ENCODE data around the gene FXYD3.
"Not testable (repeated sequence)": the region's sequence is repeated elsewhere in the genome, so short reads cannot be mapped to it uniquely, and the experiment has no call there.

Gene FXYD3

DNA sequence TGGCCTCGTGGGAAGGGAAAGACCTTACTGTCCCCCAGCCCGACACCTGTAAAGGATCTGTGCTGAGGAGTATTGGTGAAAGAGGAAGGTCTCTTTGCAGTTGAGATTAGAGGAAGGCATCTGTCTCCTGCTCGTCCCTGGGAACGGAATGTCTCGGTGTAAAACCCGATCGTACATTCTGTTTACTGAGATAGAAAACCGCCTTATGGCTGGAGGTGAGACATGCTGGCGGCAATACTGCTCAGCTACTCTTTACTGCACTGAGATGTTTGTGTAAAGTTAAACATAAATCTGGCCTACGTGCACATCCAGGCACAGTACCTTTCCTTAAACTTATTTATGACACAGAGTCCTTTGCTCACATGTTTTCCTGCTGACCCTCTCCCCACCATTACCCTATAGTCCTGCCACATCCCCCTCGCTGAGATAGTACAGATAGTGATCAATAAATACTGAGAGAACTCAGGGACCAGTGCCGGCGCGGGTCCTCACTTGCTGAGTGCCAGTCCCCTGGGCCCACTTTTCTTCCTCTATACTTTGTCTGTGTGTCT, 14.2 kb downstream of the FXYD3 start:
- not testable (repeated sequence) for H3K4me1 ChIP-seq (ENCODE audit: control insufficient read depth, insufficient read depth, low read length); H3K9me3 ChIP-seq (replicated peaks; ENCODE audit: low read length); H3K4me2 ChIP-seq (ENCODE audit: low read length); H3K36me3 ChIP-seq (ENCODE audit: insufficient read depth, low read length); H3K9ac ChIP-seq (ENCODE audit: low read depth, low read length); H3K4me3 ChIP-seq (ENCODE audit: low read length)
- peaks cover 70% of the 10 kb centered on the region for H3K27me3 ChIP-seq (ENCODE audit: control insufficient read depth, insufficient read depth, low read length)

DNA sequence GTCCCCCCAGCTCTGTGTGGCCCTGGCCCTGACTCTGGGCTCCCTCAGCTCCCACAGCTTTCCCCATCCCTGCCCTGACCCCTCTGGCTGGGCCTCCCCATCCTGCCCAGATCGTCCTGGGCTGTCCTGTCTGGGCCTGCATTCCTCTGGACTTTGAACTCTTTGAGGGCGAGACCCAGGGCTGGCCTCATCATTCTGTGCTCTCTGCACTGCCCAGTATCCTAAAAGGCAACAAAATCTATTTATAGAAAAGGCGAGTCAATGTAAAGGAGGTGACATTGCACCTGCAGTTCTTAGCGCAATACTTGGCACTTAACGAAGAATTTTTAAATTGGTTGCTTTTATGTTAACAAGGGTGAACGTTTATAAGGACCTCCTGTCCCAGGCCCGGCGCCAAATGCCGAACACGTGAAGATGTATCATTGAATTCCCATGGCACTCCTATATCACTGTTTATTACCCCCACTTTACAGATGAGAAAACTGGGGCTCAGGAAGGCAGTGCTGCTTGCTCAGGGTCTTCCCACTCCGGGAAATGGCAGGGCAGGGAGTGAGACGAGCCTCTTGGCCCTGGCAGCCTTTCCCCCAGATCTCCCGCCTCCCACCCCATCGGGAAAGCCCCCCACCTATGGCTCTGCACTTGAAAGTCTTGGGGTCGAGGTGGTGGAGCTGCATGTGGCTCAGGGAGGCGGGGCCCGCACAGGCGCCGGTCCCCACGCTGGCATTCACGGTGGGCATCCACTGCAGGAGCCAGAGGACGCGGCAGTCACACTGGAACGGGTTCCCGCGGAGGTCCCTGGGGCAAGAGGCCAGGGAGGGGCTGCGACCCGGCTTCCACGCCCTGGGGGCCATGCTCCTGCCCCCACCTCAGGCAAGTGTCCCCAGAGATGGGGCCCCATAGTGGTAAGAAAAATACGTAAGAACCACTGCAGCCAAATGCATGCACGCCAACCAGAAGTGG, 15.4 kb downstream of the FXYD3 start:
- Histone ChIP-seq H3K4me3 (ENCODE audit: low read length) (no peak overlapping the region), H3K36me3 (ENCODE audit: insufficient read depth, low read length) (no peaks in the 10 kb centered on the region), H3K9ac (ENCODE audit: low read depth, low read length) (no peak overlapping the region), H3K4me2 (ENCODE audit: low read length) (no peak overlapping the region), H3K4me1 (ENCODE audit: control insufficient read depth, insufficient read depth, low read length) (no peaks in the 10 kb centered on the region), H3K9me3 (replicated peaks; ENCODE audit: low read length) (no peaks in the 10 kb centered on the region), H3K27me3 (ENCODE audit: control insufficient read depth, insufficient read depth, low read length) (peaks cover 64% of the 10 kb centered on the region)

GRCh38 chr19:35132254-35132653, 16.6 kb downstream of the FXYD3 start:
- H3K4me1 ChIP-seq (ENCODE audit: control insufficient read depth, insufficient read depth, low read length): no peaks in the 10 kb centered on the region
- no peaks in the 10 kb centered on the region for H3K9me3 ChIP-seq (replicated peaks; ENCODE audit: low read length)
- H3K9ac ChIP-seq (ENCODE audit: low read depth, low read length): no peak overlapping the region
- H3K36me3 ChIP-seq (ENCODE audit: insufficient read depth, low read length): no peaks in the 10 kb centered on the region
- H3K4me2 ChIP-seq (ENCODE audit: low read length): no peak overlapping the region
- peaks cover 63% of the 10 kb centered on the region for H3K27me3 ChIP-seq (ENCODE audit: control insufficient read depth, insufficient read depth, low read length)
- H3K4me3 ChIP-seq (ENCODE audit: low read length): no peak overlapping the region

- Histone ChIP-seq H3K27me3 (ENCODE audit: control insufficient read depth, insufficient read depth, low read length) (peaks cover 62% of the 10 kb centered on the region), H3K4me1 (ENCODE audit: control insufficient read depth, insufficient read depth, low read length) (peaks cover 2% of the 10 kb centered on the region), H3K9ac (ENCODE audit: low read depth, low read length) (no peak overlapping the region), H3K4me3 (ENCODE audit: low read length) (no peak overlapping the region), H3K9me3 (replicated peaks; ENCODE audit: low read length) (no peaks in the 10 kb centered on the region), H3K36me3 (ENCODE audit: insufficient read depth, low read length) (no peaks in the 10 kb centered on the region), H3K4me2 (ENCODE audit: low read length) (no peak overlapping the region)
These were observed 18.2 kb downstream of the FXYD3 start for GRCh38 chr19:35133826-35134225.

DNA sequence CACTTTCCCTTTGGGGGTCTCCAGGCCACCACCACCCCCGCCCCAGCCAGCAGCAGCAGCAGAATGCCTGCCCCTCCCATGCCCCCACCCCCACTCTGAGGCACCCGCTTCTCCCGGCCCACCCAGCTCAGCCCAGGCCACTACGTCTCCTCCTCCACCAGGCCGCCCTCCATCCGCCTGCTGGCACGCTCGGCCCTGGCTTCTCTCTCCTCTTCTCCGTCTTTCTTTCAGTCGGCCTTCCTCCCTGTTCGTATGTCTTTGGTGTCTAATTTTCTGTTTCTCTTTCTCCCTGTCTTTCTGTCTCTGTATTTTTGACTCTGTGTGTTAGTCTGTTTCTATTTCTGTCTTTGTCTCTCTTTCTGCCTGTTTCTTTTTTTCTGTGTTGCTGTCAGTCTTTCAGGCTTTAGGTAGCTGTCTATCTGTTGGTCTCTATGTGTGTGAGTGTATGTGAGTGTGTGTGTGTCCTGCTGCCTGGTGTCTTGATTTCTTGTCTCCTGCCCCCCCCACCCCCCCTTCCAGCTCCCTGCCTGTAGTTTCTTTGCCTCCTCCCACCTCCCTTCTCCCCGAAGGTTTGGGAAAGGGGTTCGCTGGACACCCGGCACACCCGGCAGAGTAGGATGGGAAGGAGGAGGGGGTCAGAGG, 19.1 kb downstream of the FXYD3 start, which contains the start of gene LGI4:
LGI4 (minus strand) TSS at position 459 of the 642 bp plus-strand sequence; CDS start at position 80, 379 bp downstream.
- peaks cover 68% of the 10 kb centered on the region for H3K27me3 ChIP-seq (ENCODE audit: control insufficient read depth, insufficient read depth, low read length)
- H3K4me1 ChIP-seq (ENCODE audit: control insufficient read depth, insufficient read depth, low read length): peaks cover 11% of the 10 kb centered on the region
- H3K4me3 ChIP-seq (ENCODE audit: low read length): no peak within 1 kb of the TSS
- no peak within 1 kb of the TSS for H3K9ac ChIP-seq (ENCODE audit: low read depth, low read length)
- no peak within 1 kb of the TSS for H3K4me2 ChIP-seq (ENCODE audit: low read length)
- H3K36me3 ChIP-seq (ENCODE audit: insufficient read depth, low read length): no peaks in the 10 kb centered on the region
- H3K9me3 ChIP-seq (replicated peaks; ENCODE audit: low read length): no peaks in the 10 kb centered on the region

DNA sequence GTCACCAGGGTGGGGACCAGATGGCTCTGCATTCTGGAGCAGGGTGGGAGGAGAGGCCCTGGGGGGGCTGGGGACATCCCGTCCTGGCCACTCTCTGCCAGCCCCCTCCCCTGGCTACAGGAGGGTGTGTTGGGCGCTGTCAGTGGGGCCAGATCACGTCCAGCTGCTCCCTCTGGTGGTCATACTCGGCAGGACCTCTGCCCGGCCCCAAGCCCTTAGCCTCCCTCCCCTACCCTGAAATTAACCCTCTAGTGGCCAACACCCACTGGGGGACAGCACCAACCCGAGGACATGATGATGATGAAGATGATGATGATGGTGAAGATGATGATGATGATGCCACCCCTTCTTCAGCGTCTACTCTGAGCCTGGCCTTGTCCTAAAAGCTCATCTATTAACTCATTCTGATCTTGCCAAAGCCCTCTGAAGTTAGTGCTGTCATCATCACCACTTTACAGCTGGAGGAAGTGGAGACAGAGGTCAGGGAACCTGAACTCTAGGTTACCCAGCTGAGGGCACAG, 19.8 kb downstream of the FXYD3 start:
- peaks cover 11% of the 10 kb centered on the region for H3K4me1 ChIP-seq (ENCODE audit: control insufficient read depth, insufficient read depth, low read length)

GRCh38 chr19:35136231-35136630, 20.6 kb downstream of the FXYD3 start:
- H3K9me3 ChIP-seq (replicated peaks; ENCODE audit: low read length): no peaks in the 10 kb centered on the region
- no peak overlapping the region for H3K4me3 ChIP-seq (ENCODE audit: low read length)
- no peak overlapping the region for H3K9ac ChIP-seq (ENCODE audit: low read depth, low read length)
- peaks cover 14% of the 10 kb centered on the region for H3K4me1 ChIP-seq (ENCODE audit: control insufficient read depth, insufficient read depth, low read length)
- peaks cover 70% of the 10 kb centered on the region for H3K27me3 ChIP-seq (ENCODE audit: control insufficient read depth, insufficient read depth, low read length)
- H3K4me2 ChIP-seq (ENCODE audit: low read length): no peak overlapping the region
- no peaks in the 10 kb centered on the region for H3K36me3 ChIP-seq (ENCODE audit: insufficient read depth, low read length)

More for the DNA sequence above, 19.8 kb downstream of the FXYD3 start:
- no peaks in the 10 kb centered on the region for H3K9me3 ChIP-seq (replicated peaks; ENCODE audit: low read length)
- peaks cover 69% of the 10 kb centered on the region for H3K27me3 ChIP-seq (ENCODE audit: control insufficient read depth, insufficient read depth, low read length)
- H3K4me2 ChIP-seq (ENCODE audit: low read length): no peak overlapping the region
- no peak overlapping the region for H3K4me3 ChIP-seq (ENCODE audit: low read length)
- H3K9ac ChIP-seq (ENCODE audit: low read depth, low read length): no peak overlapping the region
- H3K36me3 ChIP-seq (ENCODE audit: insufficient read depth, low read length): no peaks in the 10 kb centered on the region

GRCh38 chr19:35136977-35137702, 21.5 kb downstream of the FXYD3 start:
- Histone ChIP-seq H3K4me1 (ENCODE audit: control insufficient read depth, insufficient read depth, low read length) (peaks cover 14% of the 10 kb centered on the region), H3K27me3 (ENCODE audit: control insufficient read depth, insufficient read depth, low read length) (peaks cover 70% of the 10 kb centered on the region), H3K36me3 (ENCODE audit: insufficient read depth, low read length) (no peaks in the 10 kb centered on the region), H3K4me2 (ENCODE audit: low read length) (no peak overlapping the region), H3K9ac (ENCODE audit: low read depth, low read length) (no peak overlapping the region), H3K4me3 (ENCODE audit: low read length) (no peak overlapping the region), H3K9me3 (replicated peaks; ENCODE audit: low read length) (no peaks in the 10 kb centered on the region)

GRCh38 chr19:35138305-35138892, 22.8 kb downstream of the FXYD3 start, which contains the start of gene FXYD1:
Gene FXYD1 (plus strand): TSS chr19:35138824. CDS start chr19:35140080, 1,256 bp downstream.
- Histone ChIP-seq H3K27me3 (ENCODE audit: control insufficient read depth, insufficient read depth, low read length) (peaks cover 64% of the 10 kb centered on the region), H3K4me2 (ENCODE audit: low read length) (peak within 1 kb of the TSS; percentile 29), H3K9me3 (replicated peaks; ENCODE audit: low read length) (no peaks in the 10 kb centered on the region), H3K4me3 (ENCODE audit: low read length) (no peak within 1 kb of the TSS), H3K4me1 (ENCODE audit: control insufficient read depth, insufficient read depth, low read length) (peaks cover 14% of the 10 kb centered on the region), H3K9ac (ENCODE audit: low read depth, low read length) (peak within 1 kb of the TSS; percentile 13), H3K36me3 (ENCODE audit: insufficient read depth, low read length) (no peaks in the 10 kb centered on the region)

- Histone ChIP-seq H3K27me3 (ENCODE audit: control insufficient read depth, insufficient read depth, low read length) (peaks cover 65% of the 10 kb centered on the region), H3K9ac (ENCODE audit: low read depth, low read length) (no peak overlapping the region), H3K4me3 (ENCODE audit: low read length) (no peak overlapping the region), H3K36me3 (ENCODE audit: insufficient read depth, low read length) (no peaks in the 10 kb centered on the region), H3K9me3 (replicated peaks; ENCODE audit: low read length) (no peaks in the 10 kb centered on the region), H3K4me2 (ENCODE audit: low read length) (peak overlapping the region; percentile 25), H3K4me1 (ENCODE audit: control insufficient read depth, insufficient read depth, low read length) (peaks cover 14% of the 10 kb centered on the region)
These were observed 24.8 kb downstream of the FXYD3 start for GRCh38 chr19:35140207-35140961.
